ENCODE data around the gene SIGLEC7.
"Not testable (repeated sequence)": the region's sequence is repeated elsewhere in the genome, so short reads cannot be mapped to it uniquely, and the experiment has no call there.

The SIGLEC7 gene

DNA sequence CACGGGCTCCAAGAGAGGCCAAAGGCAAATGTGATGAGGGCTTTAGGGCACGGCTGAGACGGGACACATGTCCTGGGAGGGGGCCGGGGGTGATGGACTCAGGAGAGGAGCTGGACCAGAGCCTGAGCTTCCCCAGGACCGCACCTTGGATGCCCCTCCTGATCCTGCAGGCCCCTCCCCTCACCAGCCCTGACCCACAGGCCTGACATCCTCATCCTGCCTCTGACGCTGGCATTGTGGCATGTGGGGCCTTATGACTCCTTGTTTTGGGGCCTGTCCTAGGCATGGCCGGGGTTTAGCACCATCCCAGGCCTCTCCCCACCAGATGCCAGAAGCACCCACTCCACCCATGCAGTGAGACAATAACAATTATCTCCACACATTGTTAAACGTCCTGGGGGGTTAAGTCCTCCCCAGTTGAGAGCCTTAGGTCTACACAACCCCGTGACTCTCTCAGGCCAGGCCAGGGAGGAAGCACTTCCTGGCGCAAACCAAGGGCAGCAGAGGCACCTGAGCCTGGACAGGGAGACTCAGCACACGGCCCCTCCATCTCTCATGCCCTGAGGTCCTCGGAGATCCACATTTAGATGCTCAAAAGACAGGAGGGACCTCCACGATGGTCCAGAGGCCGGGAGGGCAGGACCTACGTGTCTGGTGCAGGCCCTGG is 841 bp downstream of the SIGLEC7 start:
- not testable (repeated sequence) for H3K27me3 ChIP-seq (ENCODE audit: insufficient read depth, low read length); H3K27ac ChIP-seq (ENCODE audit: low read length); H3K9me3 ChIP-seq (ENCODE audit: insufficient read depth, low read depth, low read length); H3K4me3 ChIP-seq (ENCODE audit: low read length); H3K9ac ChIP-seq (ENCODE audit: low read depth, low read length); H3K4me1 ChIP-seq (ENCODE audit: insufficient read depth, low read length); H3K36me3 ChIP-seq (ENCODE audit: insufficient read depth, low read depth, low read length)

DNA sequence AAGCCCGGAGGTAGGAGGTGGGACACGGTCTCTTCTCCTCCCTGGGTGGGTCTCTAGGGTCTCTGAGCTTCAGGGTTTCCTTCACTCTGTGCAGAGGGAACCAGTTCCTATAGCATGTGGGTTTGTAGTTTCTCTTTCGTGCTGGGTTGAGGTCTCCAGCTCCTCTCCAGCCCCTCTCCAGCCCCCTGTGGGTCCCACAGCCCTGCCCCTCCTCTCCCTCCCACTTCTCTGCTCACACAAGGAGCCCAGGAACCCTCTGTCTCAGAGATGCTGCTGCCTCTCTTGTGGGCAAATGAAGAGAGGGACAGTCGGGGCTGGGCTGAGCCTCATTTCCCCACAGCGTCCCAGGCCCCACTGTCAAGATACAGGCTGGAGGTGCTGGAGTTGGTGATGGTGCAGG is 1.4 kb downstream of the SIGLEC7 start:
- Histone ChIP-seq H3K36me3 (ENCODE audit: insufficient read depth, low read depth, low read length) (no peaks in the 10 kb centered on the region), H3K9ac (ENCODE audit: low read depth, low read length) (no peak overlapping the region), H3K27me3 (ENCODE audit: insufficient read depth, low read length) (no peaks in the 10 kb centered on the region), H3K9me3 (ENCODE audit: insufficient read depth, low read depth, low read length) (no peaks in the 10 kb centered on the region), H3K4me1 (ENCODE audit: insufficient read depth, low read length) (peaks cover 4% of the 10 kb centered on the region; the same call in 1 of the 2 replicates), H3K4me3 (ENCODE audit: low read length) (no peak overlapping the region), H3K27ac (ENCODE audit: low read length) (no peak overlapping the region)

DNA sequence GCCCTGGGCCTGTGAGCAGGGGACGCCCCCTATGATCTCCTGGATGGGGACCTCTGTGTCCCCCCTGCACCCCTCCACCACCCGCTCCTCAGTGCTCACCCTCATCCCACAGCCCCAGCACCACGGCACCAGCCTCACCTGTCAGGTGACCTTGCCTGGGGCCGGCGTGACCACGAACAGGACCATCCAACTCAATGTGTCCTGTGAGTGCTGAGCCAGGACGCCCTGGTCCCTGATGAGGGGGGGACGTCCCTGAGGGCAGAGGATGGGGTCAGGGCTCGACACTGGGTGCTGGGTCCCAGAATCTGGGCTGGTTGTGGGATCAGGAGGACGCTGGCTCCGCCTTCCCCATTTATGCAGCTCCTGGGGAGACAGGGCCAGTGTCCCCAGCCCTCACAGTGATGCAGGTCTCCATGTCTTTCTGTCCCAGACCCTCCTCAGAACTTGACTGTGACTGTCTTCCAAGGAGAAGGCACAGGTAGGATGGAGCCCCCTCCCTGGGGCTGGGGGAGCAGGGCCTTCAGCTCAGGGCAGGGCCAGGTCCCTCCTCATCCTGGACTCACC is 2.5 kb downstream of the SIGLEC7 start:
- Histone ChIP-seq H3K27me3 (ENCODE audit: insufficient read depth, low read length) (no peaks in the 10 kb centered on the region), H3K4me1 (ENCODE audit: insufficient read depth, low read length) (peaks cover 4% of the 10 kb centered on the region; the same call in 1 of the 2 replicates), H3K27ac (ENCODE audit: low read length) (no peak overlapping the region), H3K36me3 (ENCODE audit: insufficient read depth, low read depth, low read length) (no peaks in the 10 kb centered on the region), H3K9ac (ENCODE audit: low read depth, low read length) (no peak overlapping the region), H3K4me3 (ENCODE audit: low read length) (no peak overlapping the region), H3K9me3 (ENCODE audit: insufficient read depth, low read depth, low read length) (no peaks in the 10 kb centered on the region)

DNA sequence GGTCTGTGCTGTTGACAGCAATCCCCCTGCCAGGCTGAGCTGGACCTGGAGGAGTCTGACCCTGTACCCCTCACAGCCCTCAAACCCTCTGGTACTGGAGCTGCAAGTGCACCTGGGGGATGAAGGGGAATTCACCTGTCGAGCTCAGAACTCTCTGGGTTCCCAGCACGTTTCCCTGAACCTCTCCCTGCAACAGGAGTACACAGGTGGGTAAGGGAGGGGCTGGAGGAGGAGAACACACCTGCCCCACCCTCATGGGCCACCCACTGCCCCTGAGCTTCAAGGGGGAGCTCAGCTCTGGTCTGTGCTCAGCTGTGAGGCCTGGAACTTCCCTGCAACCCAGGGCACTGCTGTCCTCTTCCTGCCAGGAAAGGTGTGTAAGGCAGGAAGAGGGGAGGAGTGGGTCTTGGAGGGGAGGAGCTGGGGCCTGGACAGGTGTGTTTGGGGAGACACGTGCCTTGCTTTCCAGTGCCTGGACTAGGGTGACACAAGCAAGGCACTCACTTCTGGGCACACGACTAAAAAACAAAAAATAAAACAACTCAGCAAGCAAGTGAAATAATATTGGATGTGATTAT is 3.9 kb downstream of the SIGLEC7 start:
- no peaks in the 10 kb centered on the region for H3K27me3 ChIP-seq (ENCODE audit: insufficient read depth, low read length)
- no peaks in the 10 kb centered on the region for H3K9me3 ChIP-seq (ENCODE audit: insufficient read depth, low read depth, low read length)
- no peak overlapping the region for H3K4me3 ChIP-seq (ENCODE audit: low read length)
- peaks cover 2% of the 10 kb centered on the region; the same call in 1 of the 2 replicates for H3K4me1 ChIP-seq (ENCODE audit: insufficient read depth, low read length)
- no peak overlapping the region for H3K27ac ChIP-seq (ENCODE audit: low read length)
- H3K9ac ChIP-seq (ENCODE audit: low read depth, low read length): no peak overlapping the region
- no peaks in the 10 kb centered on the region for H3K36me3 ChIP-seq (ENCODE audit: insufficient read depth, low read depth, low read length)

DNA sequence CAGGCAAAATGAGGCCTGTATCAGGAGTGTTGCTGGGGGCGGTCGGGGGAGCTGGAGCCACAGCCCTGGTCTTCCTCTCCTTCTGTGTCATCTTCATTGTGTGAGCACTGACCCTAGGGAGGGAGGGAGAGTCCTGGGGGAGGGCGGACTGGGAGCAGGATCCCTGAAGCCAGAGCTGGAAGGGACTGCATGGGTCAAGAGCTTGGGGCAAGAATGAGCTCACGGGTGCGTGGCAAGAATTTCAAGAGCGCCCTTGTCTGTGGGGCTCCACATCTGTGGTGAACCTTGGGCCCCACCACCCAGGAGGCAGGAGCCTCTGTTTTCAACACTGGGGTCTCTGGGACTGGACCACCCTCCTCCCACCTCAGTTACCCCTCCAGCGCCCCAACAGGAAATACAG is 4.7 kb downstream of the SIGLEC7 start:
- Histone ChIP-seq H3K4me1 (ENCODE audit: insufficient read depth, low read length) (no peaks in the 10 kb centered on the region), H3K9ac (ENCODE audit: low read depth, low read length) (no peak overlapping the region), H3K27ac (ENCODE audit: low read length) (no peak overlapping the region), H3K4me3 (ENCODE audit: low read length) (no peak overlapping the region), H3K36me3 (ENCODE audit: insufficient read depth, low read depth, low read length) (no peaks in the 10 kb centered on the region), H3K27me3 (ENCODE audit: insufficient read depth, low read length) (no peaks in the 10 kb centered on the region), H3K9me3 (ENCODE audit: insufficient read depth, low read depth, low read length) (no peaks in the 10 kb centered on the region)

DNA sequence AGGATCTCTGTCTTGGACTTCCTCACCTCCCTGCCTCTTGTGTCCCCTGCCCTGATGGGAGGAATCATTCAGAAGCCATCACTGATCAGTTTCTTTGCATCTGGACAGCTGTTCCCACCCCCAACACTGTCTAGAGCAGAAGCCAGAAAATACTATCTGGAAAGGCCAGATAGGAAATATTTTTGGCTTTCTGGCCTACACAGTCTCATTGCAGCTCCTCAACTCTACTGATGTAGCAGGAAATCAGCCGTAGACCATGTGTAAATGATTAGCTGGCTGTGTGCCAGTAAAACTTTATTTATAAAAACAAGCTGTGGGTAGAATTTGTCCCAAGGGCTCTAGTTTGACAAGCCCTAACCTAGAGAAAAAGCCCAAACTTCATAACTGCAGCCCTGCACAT is 5.6 kb downstream of the SIGLEC7 start:
- H3K9ac ChIP-seq (ENCODE audit: low read depth, low read length): no peak overlapping the region
- H3K4me1 ChIP-seq (ENCODE audit: insufficient read depth, low read length): no peaks in the 10 kb centered on the region
- H3K27me3 ChIP-seq (ENCODE audit: insufficient read depth, low read length): no peaks in the 10 kb centered on the region
- H3K36me3 ChIP-seq (ENCODE audit: insufficient read depth, low read depth, low read length): no peaks in the 10 kb centered on the region
- no peak overlapping the region for H3K4me3 ChIP-seq (ENCODE audit: low read length)
- no peaks in the 10 kb centered on the region for H3K9me3 ChIP-seq (ENCODE audit: insufficient read depth, low read depth, low read length)
- H3K27ac ChIP-seq (ENCODE audit: low read length): no peak overlapping the region

DNA sequence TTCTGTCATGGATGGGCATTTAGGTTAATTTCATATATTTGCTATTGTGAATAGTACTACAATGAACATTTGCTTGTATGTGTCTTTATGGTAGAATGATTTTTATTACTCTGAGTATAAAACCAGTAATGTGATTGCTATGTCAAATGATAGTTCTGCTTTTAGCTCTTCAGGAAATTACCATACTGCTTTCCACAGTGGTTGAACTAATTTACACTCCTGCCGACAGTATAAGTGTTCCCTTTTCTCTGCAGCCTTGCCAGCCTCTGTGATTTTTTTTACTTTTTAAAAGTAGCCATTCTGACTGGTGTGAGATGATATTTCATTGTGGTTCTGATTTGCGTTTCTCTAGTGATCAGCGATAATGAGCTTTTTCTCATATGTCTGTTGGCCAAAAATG is 6.5 kb downstream of the SIGLEC7 start:
- no peak overlapping the region for H3K27ac ChIP-seq (ENCODE audit: low read length)
- H3K4me1 ChIP-seq (ENCODE audit: insufficient read depth, low read length): no peaks in the 10 kb centered on the region
- no peaks in the 10 kb centered on the region for H3K27me3 ChIP-seq (ENCODE audit: insufficient read depth, low read length)
- H3K9ac ChIP-seq (ENCODE audit: low read depth, low read length): no peak overlapping the region
- no peaks in the 10 kb centered on the region for H3K9me3 ChIP-seq (ENCODE audit: insufficient read depth, low read depth, low read length)
- no peaks in the 10 kb centered on the region for H3K36me3 ChIP-seq (ENCODE audit: insufficient read depth, low read depth, low read length)
- no peak overlapping the region for H3K4me3 ChIP-seq (ENCODE audit: low read length)

DNA sequence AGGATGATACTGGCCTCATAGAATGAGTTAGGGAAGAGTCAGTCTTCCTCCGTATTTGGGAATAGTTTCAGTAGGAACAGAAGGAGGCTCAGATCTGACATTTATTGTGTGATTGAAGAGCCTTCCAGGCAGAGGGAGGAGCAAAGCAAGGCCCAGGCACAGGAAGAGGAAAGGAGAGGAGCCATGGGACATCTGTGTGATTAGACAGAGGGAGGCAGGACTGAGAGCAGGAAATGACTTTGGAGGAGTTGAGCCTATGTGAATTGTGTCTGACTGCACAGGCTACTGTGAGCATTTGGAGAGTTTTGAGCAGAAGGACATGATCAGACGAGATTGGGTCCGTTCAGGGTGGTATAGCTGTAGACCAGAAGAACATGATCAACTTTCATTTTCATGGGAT is 8.5 kb downstream of the SIGLEC7 start:
- Histone ChIP-seq H3K9me3 (ENCODE audit: insufficient read depth, low read depth, low read length) (no peaks in the 10 kb centered on the region), H3K36me3 (ENCODE audit: insufficient read depth, low read depth, low read length) (no peaks in the 10 kb centered on the region), H3K27ac (ENCODE audit: low read length) (no peak overlapping the region), H3K4me1 (ENCODE audit: insufficient read depth, low read length) (no peaks in the 10 kb centered on the region), H3K27me3 (ENCODE audit: insufficient read depth, low read length) (no peaks in the 10 kb centered on the region), H3K9ac (ENCODE audit: low read depth, low read length) (no peak overlapping the region), H3K4me3 (ENCODE audit: low read length) (no peak overlapping the region)

DNA sequence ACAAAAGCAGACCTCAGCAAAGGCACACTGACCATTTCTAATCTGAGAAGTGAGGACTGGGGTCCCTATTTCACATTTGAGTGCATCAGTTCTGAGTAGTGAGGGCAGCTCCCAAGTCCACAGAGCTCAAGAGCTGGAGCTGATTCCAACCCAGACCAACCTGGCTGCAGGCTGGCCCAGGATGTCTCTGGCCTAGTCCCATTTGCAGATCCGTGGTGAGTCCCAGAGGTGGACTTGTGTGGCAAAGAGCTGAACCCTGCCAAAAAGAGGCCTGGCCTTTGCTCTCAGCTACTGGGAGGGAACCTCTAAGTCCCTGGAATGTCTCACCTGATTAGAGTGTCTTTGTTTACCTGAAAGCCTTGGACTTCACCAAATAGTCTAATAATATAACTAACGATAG is 14.6 kb downstream of the SIGLEC7 start:
- H3K36me3 ChIP-seq (ENCODE audit: insufficient read depth, low read depth, low read length): no peaks in the 10 kb centered on the region
- H3K27me3 ChIP-seq (ENCODE audit: insufficient read depth, low read length): no peaks in the 10 kb centered on the region
- no peak overlapping the region for H3K27ac ChIP-seq (ENCODE audit: low read length)
- H3K9ac ChIP-seq (ENCODE audit: low read depth, low read length): no peak overlapping the region
- H3K4me1 ChIP-seq (ENCODE audit: insufficient read depth, low read length): peaks cover 2% of the 10 kb centered on the region; the same call in 1 of the 2 replicates
- no peaks in the 10 kb centered on the region for H3K9me3 ChIP-seq (ENCODE audit: insufficient read depth, low read depth, low read length)
- no peak overlapping the region for H3K4me3 ChIP-seq (ENCODE audit: low read length)

DNA sequence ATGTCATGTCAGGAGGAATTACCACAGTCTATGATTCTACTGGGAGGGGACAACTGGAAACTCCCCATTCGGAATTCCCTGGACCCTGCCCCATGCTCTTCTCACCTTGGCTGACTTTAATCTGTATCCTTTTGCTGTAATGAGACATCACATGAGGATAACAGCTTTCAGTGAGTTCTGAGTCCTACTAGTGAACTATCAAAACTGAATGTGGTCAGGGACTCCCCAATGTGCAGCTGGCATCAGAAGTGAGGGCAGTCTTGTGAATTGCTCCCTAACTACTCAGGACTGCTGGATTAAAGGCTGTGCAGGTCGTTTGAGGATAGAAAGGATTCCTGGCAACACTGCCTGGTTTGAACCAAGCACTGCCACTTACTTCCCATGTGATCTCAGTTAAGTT is 15.2 kb downstream of the SIGLEC7 start:
- Histone ChIP-seq H3K9ac (ENCODE audit: low read depth, low read length) (no peak overlapping the region), H3K36me3 (ENCODE audit: insufficient read depth, low read depth, low read length) (no peaks in the 10 kb centered on the region), H3K27ac (ENCODE audit: low read length) (no peak overlapping the region), H3K9me3 (ENCODE audit: insufficient read depth, low read depth, low read length) (no peaks in the 10 kb centered on the region), H3K27me3 (ENCODE audit: insufficient read depth, low read length) (no peaks in the 10 kb centered on the region), H3K4me1 (ENCODE audit: insufficient read depth, low read length) (peaks cover 2% of the 10 kb centered on the region; the same call in 1 of the 2 replicates), H3K4me3 (ENCODE audit: low read length) (no peak overlapping the region)

DNA sequence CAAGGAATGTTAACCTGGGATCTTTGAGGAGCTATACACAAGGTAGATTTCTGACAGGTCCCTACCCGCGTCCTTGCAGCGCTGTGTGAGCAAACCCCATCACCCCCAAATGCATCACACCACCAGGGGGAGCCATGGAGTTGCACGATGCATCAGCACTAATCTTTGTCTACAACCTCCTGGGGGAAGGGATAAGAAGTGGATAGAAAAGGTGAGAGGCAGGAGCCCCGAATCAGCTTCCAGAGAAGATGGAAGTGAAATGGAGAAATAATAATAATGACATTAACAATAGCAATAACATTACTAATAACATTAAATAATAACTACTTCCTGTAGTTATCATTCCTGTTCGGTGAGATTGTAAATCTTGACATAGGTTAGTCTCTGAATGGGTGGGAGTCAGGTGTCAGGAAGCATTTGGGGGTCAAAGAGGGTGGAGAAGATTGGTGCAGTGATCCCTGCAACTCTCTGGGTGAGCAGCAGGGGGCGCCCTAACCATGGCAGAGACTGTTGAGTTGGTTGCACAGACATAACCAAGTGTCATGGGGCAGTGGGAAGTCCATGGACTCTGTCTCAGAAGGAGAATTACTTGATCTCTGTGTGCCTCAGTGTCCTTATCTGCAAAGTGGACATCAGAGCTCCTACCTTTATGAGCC is 16.5 kb downstream of the SIGLEC7 start:
- Histone ChIP-seq H3K9me3 (ENCODE audit: insufficient read depth, low read depth, low read length) (no peaks in the 10 kb centered on the region), H3K9ac (ENCODE audit: low read depth, low read length) (no peak overlapping the region), H3K4me3 (ENCODE audit: low read length) (no peak overlapping the region), H3K27ac (ENCODE audit: low read length) (no peak overlapping the region), H3K27me3 (ENCODE audit: insufficient read depth, low read length) (no peaks in the 10 kb centered on the region), H3K4me1 (ENCODE audit: insufficient read depth, low read length) (peaks cover 2% of the 10 kb centered on the region; the same call in 1 of the 2 replicates), H3K36me3 (ENCODE audit: insufficient read depth, low read depth, low read length) (no peaks in the 10 kb centered on the region)

DNA sequence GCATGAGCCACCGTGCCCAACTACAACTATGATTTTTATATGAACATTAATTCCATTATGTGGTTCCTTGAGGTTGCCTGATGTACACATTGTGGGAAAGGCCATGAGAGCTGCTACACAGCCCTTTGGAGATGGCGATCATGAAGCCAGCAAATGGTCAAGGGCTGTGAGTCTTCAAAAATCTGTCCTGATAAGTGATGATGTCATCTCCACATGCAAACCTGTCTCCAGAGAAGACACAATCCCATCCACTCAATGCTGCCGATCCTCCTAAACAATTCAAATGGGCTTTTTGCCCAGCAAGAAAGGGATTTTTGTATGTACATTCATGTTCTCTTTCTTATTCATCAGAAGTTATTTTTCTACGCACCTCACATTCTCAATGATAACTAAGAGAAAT is 17.6 kb downstream of the SIGLEC7 start:
- peaks cover 2% of the 10 kb centered on the region; the same call in 1 of the 2 replicates for H3K4me1 ChIP-seq (ENCODE audit: insufficient read depth, low read length)
- no peaks in the 10 kb centered on the region for H3K27me3 ChIP-seq (ENCODE audit: insufficient read depth, low read length)
- H3K4me3 ChIP-seq (ENCODE audit: low read length): no peak overlapping the region

More for the DNA sequence above, 17.6 kb downstream of the SIGLEC7 start:
- H3K9ac ChIP-seq (ENCODE audit: low read depth, low read length): no peak overlapping the region
- no peaks in the 10 kb centered on the region for H3K9me3 ChIP-seq (ENCODE audit: insufficient read depth, low read depth, low read length)
- H3K27ac ChIP-seq (ENCODE audit: low read length): no peak overlapping the region
- no peaks in the 10 kb centered on the region for H3K36me3 ChIP-seq (ENCODE audit: insufficient read depth, low read depth, low read length)
